Immature natural killer cell (primary cell): ENCODE results near the gene CLDND1. TPM values are rescaled to one million over a fixed set of nuclear protein-coding genes. Genes with fewer than 3 reads are reported as not detected.
"Not testable (repeated sequence)": the region's sequence is repeated elsewhere in the genome, so short reads cannot be mapped to it uniquely, and the experiment has no call there.

ENCODE experiments used
- DNase-seq, 3 donors: peaks; one replicate each; pipeline ENCODE4 v3.0.0; 2022; ENCODE audit warnings: mixed read lengths in 1 of 3
- H3K27ac Mint-ChIP-seq, 6 donors: one replicate each; pipeline ENCODE4 v1.8.0; 2020; ENCODE audit warnings: mixed read lengths in 6 of 6, mild to moderate bottlenecking in 5 of 6, inconsistent platforms in 4 of 6, moderate library complexity in 3 of 6
- H3K27me3 Mint-ChIP-seq, 3 donors: one replicate each; pipeline ENCODE4 v1.8.0; 2020 to 2021; ENCODE audit warnings: low read depth in 3 of 3, mild to moderate bottlenecking in 3 of 3, mixed read lengths in 3 of 3, moderate library complexity in 3 of 3, inconsistent platforms in 1 of 3
- H3K36me3 Mint-ChIP-seq, 3 donors: one replicate each; pipeline ENCODE4 v1.8.0; 2020; ENCODE audit warnings: mixed read lengths in 3 of 3, inconsistent platforms in 2 of 3, mild to moderate bottlenecking in 2 of 3
- H3K4me1 Mint-ChIP-seq, 2 donors: one replicate each; pipeline ENCODE4 v1.8.0; 2020; ENCODE audit warnings: inconsistent platforms in 2 of 2, mild to moderate bottlenecking in 2 of 2, mixed read lengths in 2 of 2, moderate library complexity in 1 of 2
- H3K4me3 Mint-ChIP-seq, 5 donors: one replicate each; pipeline ENCODE4 v1.8.0; 2020; ENCODE audit warnings: mild to moderate bottlenecking in 5 of 5, mixed read lengths in 5 of 5, inconsistent platforms in 3 of 5, moderate library complexity in 3 of 5
- H3K9me3 Mint-ChIP-seq, 6 donors: one replicate each; pipeline ENCODE4 v1.8.0; 2020; ENCODE audit warnings: mild to moderate bottlenecking in 6 of 6, mixed read lengths in 6 of 6, inconsistent platforms in 4 of 6, moderate library complexity in 3 of 6
- polyA plus RNA-seq, 3 donors: library from polyadenylated mRNA; unstranded; fragments of 300-500 nt; fragmentation: Illumina TruSeq; gene quantifications; one replicate each; pipeline ENCODE4 v1.2.3, GENCODE V29; 2021

The CLDND1 gene
- polyA plus RNA-seq = 100 to 1,000 TPM in 2 of 3 donors, 10 to 100 TPM in 1; 85.9 to 141 (median 115) TPM

GRCh38 chr3:98522544-98523281 lies at the start of gene CLDND1:
TSS of gene CLDND1 (minus strand) at chr3:98522902. CDS start at chr3:98521424, 1,478 bp downstream.
- Mint-ChIP-seq H3K9me3 (no peaks in the 10 kb centered on the region), H3K27ac (peak within 1 kb of the TSS; percentile 92 to 100 (median 96)), H3K27me3 (peaks cover 4 to 9% (median 4%) of the 10 kb centered on the region in 3 donors), H3K4me3 (peak within 1 kb of the TSS; percentile 90 to 99 (median 96)), H3K36me3 (peaks cover 3 to 21% (median 4%) of the 10 kb centered on the region in 3 donors), H3K4me1 (peaks cover 64 to 67% of the 10 kb centered on the region in 2 donors)
- DNase-seq = peak; percentile 91 to 92 (median 91)

- Mint-ChIP-seq H3K9me3 (no peaks in the 10 kb centered on the region), H3K4me1 (peaks cover 63 to 75% of the 10 kb centered on the region in 2 donors), H3K36me3 (no peaks in the 10 kb centered on the region), H3K27me3 (peaks cover 2 to 17% (median 5%) of the 10 kb centered on the region in 3 donors), H3K27ac (peak overlapping the region; percentile 70 to 94 (median 92)), H3K4me3 (peak overlapping the region; percentile 38 to 81 (median 71))
- no peak for DNase-seq
These were observed 45.7 kb upstream of the CLDND1 start for GRCh38 chr3:98568402-98568801.

- peak in 2 of 3 donors; percentile 29 to 38 for DNase-seq
- H3K27ac Mint-ChIP-seq = peak overlapping the region; percentile 70 to 94 (median 92)
- peaks cover 2 to 17% (median 5%) of the 10 kb centered on the region in 3 donors for H3K27me3 Mint-ChIP-seq
- H3K4me1 Mint-ChIP-seq = peaks cover 65 to 75% of the 10 kb centered on the region in 2 donors
- H3K36me3 Mint-ChIP-seq = no peaks in the 10 kb centered on the region
- no peaks in the 10 kb centered on the region for H3K9me3 Mint-ChIP-seq
- H3K4me3 Mint-ChIP-seq = peak overlapping the region; percentile 51 to 81 (median 71)
These were observed 45.1 kb upstream of the CLDND1 start for GRCh38 chr3:98567666-98568270.

- peaks cover 2 to 17% (median 5%) of the 10 kb centered on the region in 3 donors for H3K27me3 Mint-ChIP-seq
- H3K9me3 Mint-ChIP-seq = no peaks in the 10 kb centered on the region
- H3K4me1 Mint-ChIP-seq = peaks cover 75 to 90% of the 10 kb centered on the region in 2 donors
- no peaks in the 10 kb centered on the region for H3K36me3 Mint-ChIP-seq
- no peak for DNase-seq
- peak overlapping the region in 2 of 5 donors; percentile 39 to 56 for H3K4me3 Mint-ChIP-seq
- H3K27ac Mint-ChIP-seq = peak overlapping the region; percentile 88 to 91 (median 90)
These were observed 43.1 kb upstream of the CLDND1 start for GRCh38 chr3:98565843-98566242.

- Mint-ChIP-seq H3K27ac (peak overlapping the region; percentile 88 to 91 (median 90)), H3K36me3 (no peaks in the 10 kb centered on the region), H3K27me3 (peaks cover 2 to 14% (median 5%) of the 10 kb centered on the region in 3 donors), H3K9me3 (no peaks in the 10 kb centered on the region), H3K4me3 (peak overlapping the region in 4 of 5 donors; percentile 31 to 62 (median 52)), H3K4me1 (peaks cover 77 to 92% of the 10 kb centered on the region in 2 donors)
- no peak for DNase-seq
These were observed 42.5 kb upstream of the CLDND1 start for GRCh38 chr3:98565237-98565643.

GRCh38 chr3:98564282-98565005 lies 41.7 kb upstream of the CLDND1 start:
- DNase-seq = peak; percentile 60 to 69 (median 64)
- H3K4me1 Mint-ChIP-seq = peaks cover 74 to 88% of the 10 kb centered on the region in 2 donors

GRCh38 chr3:98563661-98564281 lies 41.1 kb upstream of the CLDND1 start:
- Mint-ChIP-seq H3K27me3 (peaks cover 2 to 16% (median 5%) of the 10 kb centered on the region in 3 donors), H3K9me3 (no peaks in the 10 kb centered on the region), H3K27ac (peak overlapping the region; percentile 86 to 97 (median 92)), H3K4me1 (peaks cover 68 to 82% of the 10 kb centered on the region in 2 donors), H3K36me3 (no peaks in the 10 kb centered on the region), H3K4me3 (peak overlapping the region; percentile 43 to 66 (median 62))
- peak; percentile 54 to 59 (median 56) for DNase-seq

More at GRCh38 chr3:98564282-98565005, 41.7 kb upstream of the CLDND1 start:
- Mint-ChIP-seq H3K9me3 (no peaks in the 10 kb centered on the region), H3K4me3 (peak overlapping the region; percentile 43 to 65 (median 62)), H3K36me3 (no peaks in the 10 kb centered on the region), H3K27me3 (peaks cover 2 to 14% (median 5%) of the 10 kb centered on the region in 3 donors), H3K27ac (peak overlapping the region; percentile 86 to 97 (median 92))

GRCh38 chr3:98561727-98562521 lies 39.2 kb upstream of the CLDND1 start:
- Mint-ChIP-seq H3K4me3 (peak overlapping the region in 3 of 5 donors; percentile 25 to 65 (median 62)), H3K36me3 (no peaks in the 10 kb centered on the region), H3K9me3 (no peaks in the 10 kb centered on the region), H3K4me1 (peaks cover 62 to 78% of the 10 kb centered on the region in 2 donors), H3K27ac (peak overlapping the region; percentile 60 to 90 (median 86)), H3K27me3 (peaks cover 4 to 18% (median 5%) of the 10 kb centered on the region in 3 donors)
- peak in 1 of 3 donors; percentile 28 for DNase-seq

GRCh38 chr3:98560911-98561310 lies 38.2 kb upstream of the CLDND1 start:
- no peaks in the 10 kb centered on the region for H3K36me3 Mint-ChIP-seq
- H3K9me3 Mint-ChIP-seq = no peaks in the 10 kb centered on the region
- peaks cover 4 to 21% (median 5%) of the 10 kb centered on the region in 3 donors for H3K27me3 Mint-ChIP-seq
- no peak for DNase-seq
- peaks cover 61 to 77% of the 10 kb centered on the region in 2 donors for H3K4me1 Mint-ChIP-seq
- H3K27ac Mint-ChIP-seq = peak overlapping the region in 2 of 6 donors; percentile 34 to 37
- H3K4me3 Mint-ChIP-seq = no peak overlapping the region

- Mint-ChIP-seq H3K27ac (peak overlapping the region in 1 of 6 donors; percentile 22), H3K4me1 (peaks cover 53 to 66% of the 10 kb centered on the region in 2 donors)
These were observed 37.1 kb upstream of the CLDND1 start for GRCh38 chr3:98559769-98560168.

GRCh38 chr3:98558100-98558827 lies 35.6 kb upstream of the CLDND1 start:
- Mint-ChIP-seq H3K9me3 (no peaks in the 10 kb centered on the region), H3K36me3 (no peaks in the 10 kb centered on the region), H3K27me3 (peaks cover 0 to 9% (median 8%) of the 10 kb centered on the region in 3 donors), H3K4me1 (peaks cover 45 to 64% of the 10 kb centered on the region in 2 donors), H3K27ac (no peak overlapping the region), H3K4me3 (no peak overlapping the region)
- no peak for DNase-seq

More at GRCh38 chr3:98559769-98560168, 37.1 kb upstream of the CLDND1 start:
- H3K9me3 Mint-ChIP-seq, H3K36me3 Mint-ChIP-seq, H3K4me3 Mint-ChIP-seq, DNase-seq: not testable (repeated sequence)
- peaks cover 4 to 22% (median 9%) of the 10 kb centered on the region in 3 donors for H3K27me3 Mint-ChIP-seq
